H9 (cell line): ENCODE measurements around the gene DMBT1. TPM values are rescaled to one million over a fixed set of nuclear protein-coding genes. Genes with fewer than 3 reads are reported as not detected.

Experiments
- DNase-seq: peaks from one replicate; pipeline ENCODE4 v3.0.0-alpha.2; 2017
- H2AFZ ChIP-seq: one replicate; pipeline ENCODE4 v1.6.1; 2013; ENCODE audit warnings: mild to moderate bottlenecking, low read length, control low read depth, moderate library complexity
- H2AK5ac ChIP-seq: 2 replicates; pipeline ENCODE4 v1.6.1; 2013; ENCODE audit warnings: low read length, control low read depth, mixed read lengths; ENCODE audit not compliant: insufficient read length
- H2BK120ac ChIP-seq: one replicate; pipeline ENCODE4 v1.6.1; 2013; ENCODE audit warnings: low read depth, mild to moderate bottlenecking, low read length, control low read depth, inconsistent platforms; ENCODE audit not compliant: poor library complexity, severe bottlenecking
- H2BK12ac ChIP-seq: 2 replicates; pipeline ENCODE4 v1.6.1; 2013; ENCODE audit warnings: low read length, control low read depth, mixed read lengths, low read depth; ENCODE audit not compliant: insufficient read length
- H2BK15ac ChIP-seq: 2 replicates; pipeline ENCODE4 v1.6.1; 2013; ENCODE audit warnings: low read depth, low read length, control low read depth
- H2BK20ac ChIP-seq: one replicate; pipeline ENCODE4 v1.6.1; 2013; ENCODE audit warnings: low read depth, mild to moderate bottlenecking, low read length, control low read depth, inconsistent platforms; ENCODE audit not compliant: poor library complexity, severe bottlenecking
- H2BK5ac ChIP-seq: 2 replicates; pipeline ENCODE4 v1.6.1; 2013; ENCODE audit warnings: low read length, control low read depth, mixed read lengths; ENCODE audit not compliant: insufficient read length
- H3K14ac ChIP-seq: 2 replicates; pipeline ENCODE4 v1.6.1; 2013; ENCODE audit warnings: low read length, control low read depth; ENCODE audit not compliant: insufficient read depth
- H3K18ac ChIP-seq: 2 replicates; pipeline ENCODE4 v1.6.1; 2013; ENCODE audit warnings: low read depth, mild to moderate bottlenecking, mixed read lengths, low read length, control low read depth; ENCODE audit not compliant: insufficient read length
- H3K23ac ChIP-seq: 2 replicates; pipeline ENCODE4 v1.6.1; 2013; ENCODE audit warnings: low read length, control low read depth, mixed read lengths, low read depth; ENCODE audit not compliant: insufficient read length
- H3K23me2 ChIP-seq: 2 replicates; pipeline ENCODE4 v1.6.1; 2013; ENCODE audit warnings: low read depth, mild to moderate bottlenecking, mixed read lengths, low read length, control low read depth; ENCODE audit not compliant: insufficient read length, poor library complexity, severe bottlenecking
- H3K27ac ChIP-seq: 2 replicates; pipeline ENCODE4 v1.5.1; 2013; ENCODE audit warnings: low read length, control low read depth, mixed read lengths, low read depth; ENCODE audit not compliant: insufficient read length
- H3K27me3 ChIP-seq: 2 replicates; pipeline ENCODE4 v1.6.1; 2013; ENCODE audit warnings: low read length, control low read depth, inconsistent platforms; ENCODE audit not compliant: insufficient read depth
- H3K4ac ChIP-seq: 2 replicates; pipeline ENCODE4 v1.6.1; 2013; ENCODE audit warnings: low read depth, mild to moderate bottlenecking, control low read depth, inconsistent platforms, low read length, moderate library complexity
- H3K4me1 ChIP-seq: 2 replicates; pipeline ENCODE4 v1.6.1; 2013; ENCODE audit warnings: low read length, control low read depth, inconsistent platforms; ENCODE audit not compliant: insufficient read depth
- H3K4me2 ChIP-seq: 2 replicates; pipeline ENCODE4 v1.6.1; 2013; ENCODE audit warnings: low read length, control low read depth, mixed read lengths; ENCODE audit not compliant: insufficient read length, insufficient read depth
- H3K56ac ChIP-seq: 2 replicates; pipeline ENCODE4 v1.6.1; 2013; ENCODE audit warnings: low read depth, mild to moderate bottlenecking, mixed read lengths, low read length, control low read depth; ENCODE audit not compliant: insufficient read length
- H3K79me1 ChIP-seq: 2 replicates; pipeline ENCODE4 v1.6.1; 2013; ENCODE audit warnings: low read depth, mild to moderate bottlenecking, moderate library complexity, low read length, control low read depth, inconsistent platforms; ENCODE audit not compliant: insufficient read depth, poor library complexity, severe bottlenecking
- H3K79me2 ChIP-seq: 2 replicates; pipeline ENCODE4 v1.6.1; 2013; ENCODE audit warnings: low read length, control low read depth, inconsistent platforms; ENCODE audit not compliant: insufficient read depth
- H3K9ac ChIP-seq: 2 replicates; pipeline ENCODE4 v1.6.1; 2013; ENCODE audit warnings: low read length, control low read depth, mixed read lengths; ENCODE audit not compliant: insufficient read length; ENCODE audit errors: extremely low read depth
- H3K9me3 ChIP-seq: one replicate; pipeline ENCODE4 v1.6.1; 2013; ENCODE audit warnings: low read depth, low read length, inconsistent platforms; ENCODE audit not compliant: control insufficient read depth
- H3T11ph ChIP-seq: one replicate; pipeline ENCODE4 v1.6.1; 2013; ENCODE audit warnings: mild to moderate bottlenecking, low read length, control low read depth, inconsistent platforms
- H4K20me1 ChIP-seq: one replicate; pipeline ENCODE4 v1.6.1; 2013; ENCODE audit not compliant: control insufficient read depth, insufficient read length, insufficient read depth
- H4K5ac ChIP-seq: 2 replicates; pipeline ENCODE4 v1.6.1; 2013; ENCODE audit warnings: low read depth, mild to moderate bottlenecking, mixed read lengths, low read length, control low read depth; ENCODE audit not compliant: insufficient read length
- H4K8ac ChIP-seq: replicated peaks from 2 replicates; pipeline ENCODE4 v1.6.1; 2013; ENCODE audit warnings: low read length, control low read depth, mixed read lengths, low read depth; ENCODE audit not compliant: insufficient read length
- H4K91ac ChIP-seq: 2 replicates; pipeline ENCODE4 v1.6.1; 2013; ENCODE audit warnings: low read depth, mild to moderate bottlenecking, moderate library complexity, mixed read lengths, low read length, control low read depth; ENCODE audit not compliant: insufficient read length
- H3K27ac Mint-ChIP-seq, 3 experiments: 2 replicates in 2 of 3; 3 replicates in 1 of 3; pipeline ENCODE4 v1.8.0; 2020 to 2021; ENCODE audit warnings: mixed read lengths in 3 of 3, mild to moderate bottlenecking in 1 of 3, moderate library complexity in 1 of 3
- H3K27me3 Mint-ChIP-seq: 2 replicates; pipeline ENCODE4 v1.8.0; 2021; ENCODE audit warnings: low read depth, mild to moderate bottlenecking, moderate library complexity, mixed read lengths
- H3K36me3 Mint-ChIP-seq, 3 experiments: 2 replicates in 2 of 3; 3 replicates in 1 of 3; pipeline ENCODE4 v1.8.0; 2020 to 2021; ENCODE audit warnings: low read depth in 3 of 3, mixed read lengths in 3 of 3; ENCODE audit not compliant: insufficient read depth in 1 of 3
- H3K4me1 Mint-ChIP-seq, 2 experiments: 2 replicates each; pipeline ENCODE4 v1.8.0; 2020; ENCODE audit warnings: mixed read lengths in 2 of 2
- H3K4me3 Mint-ChIP-seq, 2 experiments: 2 replicates in 1 of 2; 3 replicates in 1 of 2; pipeline ENCODE4 v1.8.0; 2020 to 2021; ENCODE audit warnings: mild to moderate bottlenecking in 2 of 2, mixed read lengths in 2 of 2, moderate library complexity in 1 of 2
- H3K9me3 Mint-ChIP-seq, 2 experiments: 2 replicates in 1 of 2; 3 replicates in 1 of 2; pipeline ENCODE4 v1.8.0; 2020; ENCODE audit warnings: mild to moderate bottlenecking in 2 of 2, mixed read lengths in 2 of 2, moderate library complexity in 1 of 2
- WGBS: extraction: QIAGEN DNeasy Blood & Tissue Kit; methylation state at CpG from one replicate; pipeline ENCODE4 v1.1.7; 2013; ENCODE audit warnings: missing lambda C conversion rate, low lambda C conversion rate, mixed read lengths; ENCODE audit not compliant: insufficient read length; ENCODE audit errors: extremely low coverage; 5-methylcytosine and 5-hydroxymethylcytosine counted together
- total RNA-seq: library from RNA; stranded (reverse); gene quantifications from 2 replicates; pipeline ENCODE4 v1.2.1, GENCODE V29; 2021
- TF ChIP-seq, protein P1 (sequence below): fragments of 200-600 bp; sonication (generic); conservative IDR thresholded peaks from 3 replicates; pipeline ENCODE4 v1.8.0; 2021; ENCODE audit warnings: antibody characterized with exemption, mild to moderate bottlenecking

Gene DMBT1
- total RNA-seq, 1 experiment from 2014 or later: 0.04 TPM

DNA sequence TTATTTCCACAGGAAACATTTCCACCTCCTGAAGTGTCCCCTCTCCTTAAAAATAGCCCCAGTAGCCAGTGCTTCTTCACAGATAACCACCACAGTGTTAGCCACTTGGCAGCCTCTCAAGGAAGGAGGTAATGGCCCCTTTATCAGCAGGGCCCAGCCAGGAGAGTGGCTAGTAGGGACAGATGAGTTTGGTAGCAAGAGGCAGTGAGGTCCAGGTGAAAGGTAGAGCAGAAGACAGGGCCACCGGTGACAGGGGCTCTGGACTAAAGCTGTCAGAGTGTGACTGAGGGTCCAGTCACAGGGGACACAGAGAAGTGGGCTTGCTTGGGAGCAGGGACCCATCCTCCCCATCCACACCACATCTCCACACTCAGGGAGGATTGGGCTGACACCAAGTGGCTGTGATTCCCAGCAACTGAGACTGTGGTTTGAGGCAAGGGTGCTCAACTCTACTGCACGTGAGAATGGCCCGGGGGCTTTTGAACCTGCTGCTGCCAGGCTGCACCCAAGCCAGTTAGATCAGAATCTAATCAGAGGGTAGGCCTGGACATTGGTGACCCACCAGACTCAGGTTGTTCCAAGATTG is 86.9 kb downstream of the DMBT1 start:
- no peaks in the 10 kb centered on the region for H3K4me1 ChIP-seq
- H2AFZ ChIP-seq: no peak overlapping the region
- H3K9ac ChIP-seq: no peak overlapping the region
- H3K23ac ChIP-seq: no peak overlapping the region
- no peak for DNase-seq
- no peak overlapping the region for H4K8ac ChIP-seq
- H3T11ph ChIP-seq: no peak overlapping the region
- H2BK20ac ChIP-seq: no peak overlapping the region
- no peak overlapping the region for H4K91ac ChIP-seq
- TF ChIP-seq, protein P1, sequence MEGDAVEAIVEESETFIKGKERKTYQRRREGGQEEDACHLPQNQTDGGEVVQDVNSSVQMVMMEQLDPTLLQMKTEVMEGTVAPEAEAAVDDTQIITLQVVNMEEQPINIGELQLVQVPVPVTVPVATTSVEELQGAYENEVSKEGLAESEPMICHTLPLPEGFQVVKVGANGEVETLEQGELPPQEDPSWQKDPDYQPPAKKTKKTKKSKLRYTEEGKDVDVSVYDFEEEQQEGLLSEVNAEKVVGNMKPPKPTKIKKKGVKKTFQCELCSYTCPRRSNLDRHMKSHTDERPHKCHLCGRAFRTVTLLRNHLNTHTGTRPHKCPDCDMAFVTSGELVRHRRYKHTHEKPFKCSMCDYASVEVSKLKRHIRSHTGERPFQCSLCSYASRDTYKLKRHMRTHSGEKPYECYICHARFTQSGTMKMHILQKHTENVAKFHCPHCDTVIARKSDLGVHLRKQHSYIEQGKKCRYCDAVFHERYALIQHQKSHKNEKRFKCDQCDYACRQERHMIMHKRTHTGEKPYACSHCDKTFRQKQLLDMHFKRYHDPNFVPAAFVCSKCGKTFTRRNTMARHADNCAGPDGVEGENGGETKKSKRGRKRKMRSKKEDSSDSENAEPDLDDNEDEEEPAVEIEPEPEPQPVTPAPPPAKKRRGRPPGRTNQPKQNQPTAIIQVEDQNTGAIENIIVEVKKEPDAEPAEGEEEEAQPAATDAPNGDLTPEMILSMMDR: no peak
- whole genome bisulfite sequencing: no CpG with 5 or more reads among the region's 3 CpGs
- H3K27me3 ChIP-seq: no peaks in the 10 kb centered on the region
- H2BK12ac ChIP-seq: no peak overlapping the region
- H3K36me3 Mint-ChIP-seq: no peaks in the 10 kb centered on the region
- H3K79me2 ChIP-seq: no peaks in the 10 kb centered on the region
- no peak overlapping the region for H2AK5ac ChIP-seq
- no peaks in the 10 kb centered on the region for H3K9me3 ChIP-seq
- H2BK15ac ChIP-seq: no peak overlapping the region
- no peak overlapping the region for H3K18ac ChIP-seq
- no peaks in the 10 kb centered on the region for H3K79me1 ChIP-seq
- peaks cover 0 to 3% of the 10 kb centered on the region in 2 experiments; a peak in 2 of 4 replicates for H3K4me1 Mint-ChIP-seq
- H3K4me2 ChIP-seq: no peak overlapping the region
- no peaks in the 10 kb centered on the region; a peak in 1 of 5 replicates for H3K9me3 Mint-ChIP-seq
- no peak overlapping the region for H2BK120ac ChIP-seq
- no peaks in the 10 kb centered on the region for H3K23me2 ChIP-seq
- no peak overlapping the region for H2BK5ac ChIP-seq
- H3K56ac ChIP-seq: no peak overlapping the region
- no peaks in the 10 kb centered on the region for H4K20me1 ChIP-seq
- no peak overlapping the region for H3K14ac ChIP-seq
- H3K4ac ChIP-seq: no peak overlapping the region
- no peak overlapping the region; a peak in 1 of 7 replicates for H3K27ac Mint-ChIP-seq
- no peak overlapping the region for H3K27ac ChIP-seq
- H3K27me3 Mint-ChIP-seq: no peaks in the 10 kb centered on the region; the same call in none of the 2 replicates
- H3K4me3 Mint-ChIP-seq: no peak overlapping the region
- no peak overlapping the region for H4K5ac ChIP-seq
